Adipocyte (in vitro differentiated cells): ENCODE results near the gene MCU.
A peak's percentile ranks its signal among the peaks of the same experiment; 100 is the strongest.

ENCODE experiments used
- DNase-seq: peaks from one replicate; pipeline ENCODE4 v3.0.0-alpha.2; 2015; ENCODE audit warnings: low read depth
- H3K27me3 ChIP-seq: replicated peaks from 2 replicates; pipeline ENCODE4 v1.7.0; 2013; ENCODE audit warnings: mild to moderate bottlenecking, low read length, moderate library complexity; ENCODE audit not compliant: control insufficient read depth, insufficient read depth
- H3K36me3 ChIP-seq: 2 replicates; pipeline ENCODE4 v1.7.0; 2013; ENCODE audit warnings: low read length, mild to moderate bottlenecking, moderate library complexity; ENCODE audit not compliant: control insufficient read depth, insufficient read depth, severe bottlenecking
- H3K4me1 ChIP-seq: 2 replicates; pipeline ENCODE4 v1.7.0; 2013; ENCODE audit warnings: mild to moderate bottlenecking, low read length, moderate library complexity; ENCODE audit not compliant: control insufficient read depth, insufficient read depth
- H3K4me3 ChIP-seq: 2 replicates; pipeline ENCODE4 v1.7.0; 2013; ENCODE audit warnings: mild to moderate bottlenecking, low read length, moderate library complexity
- H3K9ac ChIP-seq: 2 replicates; pipeline ENCODE4 v1.7.0; 2013; ENCODE audit warnings: mild to moderate bottlenecking, low read length, moderate library complexity
- H3K9me3 ChIP-seq: 2 replicates; pipeline ENCODE4 v1.7.0; 2013; ENCODE audit warnings: mild to moderate bottlenecking, low read length, moderate library complexity; ENCODE audit not compliant: control insufficient read depth

The MCU gene

DNA sequence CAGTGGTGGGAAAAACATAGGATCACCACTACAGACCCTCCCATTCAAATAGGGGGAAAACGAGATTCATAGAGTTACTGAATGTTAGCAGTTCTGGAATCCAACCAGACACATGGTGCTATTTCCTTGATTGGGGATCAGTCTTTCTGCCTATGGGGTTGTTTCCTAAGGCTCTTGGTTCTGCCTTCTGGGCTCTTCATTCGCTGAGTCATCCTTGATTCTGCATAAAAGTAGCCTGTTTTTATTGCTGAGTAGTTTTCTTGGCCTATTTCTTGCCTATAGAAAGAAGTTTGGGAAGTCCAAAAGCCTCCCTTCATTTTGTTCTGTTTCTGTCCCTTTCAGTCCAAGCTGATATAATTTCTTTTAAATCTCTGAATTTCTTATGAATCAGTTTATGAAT, 102.3 kb downstream of the MCU start:
- H3K36me3 ChIP-seq = no peaks in the 10 kb centered on the region
- no peak overlapping the region for H3K9ac ChIP-seq
- no peaks in the 10 kb centered on the region for H3K9me3 ChIP-seq
- H3K4me1 ChIP-seq = no peaks in the 10 kb centered on the region
- H3K4me3 ChIP-seq = no peak overlapping the region
- peak; percentile 27 for DNase-seq
- no peaks in the 10 kb centered on the region for H3K27me3 ChIP-seq

DNA sequence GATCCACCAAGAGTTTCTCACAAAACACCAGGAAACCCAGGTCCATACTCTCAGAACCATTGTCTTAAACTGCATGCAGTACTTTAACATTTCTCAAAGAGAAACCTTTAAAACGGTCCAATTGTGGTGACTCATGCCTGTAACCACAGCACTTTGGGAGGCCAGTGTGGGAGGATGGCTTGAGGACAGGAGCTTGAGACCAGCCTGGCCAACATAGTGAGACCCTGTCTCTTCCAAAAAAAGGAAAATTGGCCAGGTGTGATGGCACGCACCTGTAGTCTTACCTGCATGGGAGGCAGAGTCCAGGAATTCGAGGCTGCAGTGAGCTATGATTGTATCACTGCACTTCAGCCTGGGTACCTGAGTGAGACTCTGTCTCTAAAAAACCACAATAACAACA, 104.1 kb downstream of the MCU start:
- Histone ChIP-seq H3K4me3 (no peak overlapping the region), H3K9ac (no peak overlapping the region), H3K9me3 (no peaks in the 10 kb centered on the region), H3K36me3 (no peaks in the 10 kb centered on the region), H3K4me1 (peaks cover 10% of the 10 kb centered on the region), H3K27me3 (no peaks in the 10 kb centered on the region)
- DNase-seq = peak; percentile 20

DNA sequence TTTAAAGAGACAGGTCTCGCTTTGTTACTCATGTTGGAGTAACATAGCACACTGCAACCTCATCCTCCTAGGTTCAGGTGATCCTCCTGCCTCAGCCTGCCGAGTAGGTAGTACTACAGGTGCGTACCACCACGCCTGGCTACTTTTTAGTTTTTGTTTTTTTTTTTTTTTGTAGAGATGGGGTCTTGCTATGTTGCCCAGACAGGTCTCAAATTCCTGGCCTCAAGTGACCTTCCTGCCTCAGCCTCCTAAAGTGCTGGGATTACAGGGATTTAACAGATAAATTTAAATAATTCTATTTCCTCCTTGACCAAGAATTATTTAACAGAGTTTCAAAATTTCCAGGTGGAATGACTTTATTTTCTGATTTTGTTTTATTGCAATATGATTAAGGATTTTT, 104.6 kb downstream of the MCU start:
- H3K9ac ChIP-seq = no peak overlapping the region
- no peak for DNase-seq

DNA sequence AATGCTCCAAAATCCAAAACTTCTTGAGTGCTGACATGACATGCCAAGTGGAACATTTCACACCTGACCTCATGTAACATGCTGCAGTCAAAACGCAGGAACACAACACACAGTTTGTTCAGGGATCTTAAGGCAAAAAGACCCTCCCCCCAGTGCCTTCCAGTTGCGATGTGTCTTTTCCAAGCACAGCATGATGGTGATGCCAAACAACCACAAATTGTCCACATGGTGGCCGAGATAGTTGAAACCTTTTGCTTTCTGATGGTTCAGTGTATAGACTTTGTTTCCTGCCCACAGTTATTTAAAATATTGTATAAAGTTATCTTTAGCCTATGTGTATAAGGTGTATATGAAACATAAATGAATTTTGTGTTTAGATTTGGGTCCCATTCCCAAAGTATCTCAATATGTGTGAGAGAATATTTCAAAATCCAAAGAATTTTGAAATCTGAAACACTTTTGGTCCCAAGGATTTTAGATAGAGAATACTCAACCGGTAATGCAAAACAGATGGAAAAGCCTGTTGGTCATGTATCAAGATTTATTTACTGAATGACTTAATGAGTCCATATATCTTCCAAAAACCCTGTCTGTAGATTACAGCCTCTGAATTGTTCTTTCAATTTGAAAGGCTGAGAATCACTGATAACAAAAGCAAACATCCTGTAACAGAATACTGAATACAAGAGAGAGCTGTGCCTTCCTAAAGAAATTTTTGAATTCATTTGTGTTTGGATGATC, 108.2 kb downstream of the MCU start:
- peak; percentile 81 for DNase-seq
- H3K36me3 ChIP-seq = no peaks in the 10 kb centered on the region
- no peak overlapping the region for H3K9ac ChIP-seq
- peak overlapping the region; percentile 13 for H3K4me3 ChIP-seq
- H3K27me3 ChIP-seq = no peaks in the 10 kb centered on the region
- no peaks in the 10 kb centered on the region for H3K9me3 ChIP-seq
- H3K4me1 ChIP-seq = peaks cover 21% of the 10 kb centered on the region

More for the DNA sequence above, 104.6 kb downstream of the MCU start:
- Histone ChIP-seq H3K36me3 (no peaks in the 10 kb centered on the region), H3K4me3 (no peak overlapping the region), H3K27me3 (no peaks in the 10 kb centered on the region), H3K4me1 (peaks cover 10% of the 10 kb centered on the region), H3K9me3 (no peaks in the 10 kb centered on the region)

DNA sequence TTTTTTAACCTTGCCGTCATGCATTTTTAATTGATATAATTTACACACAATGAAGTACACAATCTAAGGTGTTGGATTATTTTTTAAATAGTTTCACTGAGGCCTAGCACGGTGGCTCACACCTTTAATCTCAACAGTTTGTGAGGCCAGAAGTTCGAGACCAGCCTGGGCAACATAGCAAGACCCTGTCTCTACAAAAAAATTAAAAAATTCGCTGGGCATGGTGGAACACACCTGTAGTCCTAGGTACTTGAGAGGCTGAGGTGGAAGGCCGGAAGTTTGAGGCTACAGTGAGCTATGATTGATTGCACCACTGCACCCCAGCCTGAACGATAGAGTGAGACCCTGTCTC, 108.8 kb downstream of the MCU start:
- Histone ChIP-seq H3K36me3 (no peaks in the 10 kb centered on the region), H3K9ac (no peak overlapping the region), H3K27me3 (no peaks in the 10 kb centered on the region), H3K4me1 (peaks cover 21% of the 10 kb centered on the region), H3K4me3 (peak overlapping the region; percentile 13), H3K9me3 (no peaks in the 10 kb centered on the region)
- DNase-seq = no peak

DNA sequence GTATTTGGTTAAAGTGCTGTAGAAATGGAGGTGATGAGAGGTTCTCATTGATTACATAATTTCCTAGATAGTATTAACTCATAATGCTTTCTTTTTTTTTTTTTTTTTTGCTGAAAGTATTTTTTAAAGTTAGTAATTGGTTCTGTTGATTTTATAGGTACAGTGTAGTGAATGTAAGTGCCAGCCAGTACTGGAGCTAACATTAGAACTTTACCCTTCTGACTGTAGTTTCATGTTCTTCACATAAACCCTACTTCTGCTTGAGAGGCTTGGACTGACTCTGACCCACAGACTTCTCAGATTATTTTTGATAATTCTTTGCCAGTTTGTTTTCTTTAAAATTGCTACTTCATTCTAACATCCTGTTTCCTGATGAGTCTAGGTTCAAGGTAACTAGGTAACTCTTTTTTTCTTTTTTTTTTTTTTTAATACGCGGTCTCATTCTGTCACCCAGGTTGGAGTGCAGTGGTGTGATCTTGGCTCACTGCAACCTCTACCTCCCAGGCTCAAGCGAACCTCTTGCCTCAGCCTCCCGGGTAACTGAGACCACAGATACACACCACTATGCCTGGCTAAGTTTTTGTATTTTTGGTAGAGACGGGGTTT, 109.4 kb downstream of the MCU start:
- H3K9ac ChIP-seq = no peak overlapping the region
- H3K4me3 ChIP-seq = no peak overlapping the region
- peaks cover 21% of the 10 kb centered on the region for H3K4me1 ChIP-seq
- no peaks in the 10 kb centered on the region for H3K36me3 ChIP-seq
- H3K27me3 ChIP-seq = no peaks in the 10 kb centered on the region
- DNase-seq = no peak
- H3K9me3 ChIP-seq = no peaks in the 10 kb centered on the region

DNA sequence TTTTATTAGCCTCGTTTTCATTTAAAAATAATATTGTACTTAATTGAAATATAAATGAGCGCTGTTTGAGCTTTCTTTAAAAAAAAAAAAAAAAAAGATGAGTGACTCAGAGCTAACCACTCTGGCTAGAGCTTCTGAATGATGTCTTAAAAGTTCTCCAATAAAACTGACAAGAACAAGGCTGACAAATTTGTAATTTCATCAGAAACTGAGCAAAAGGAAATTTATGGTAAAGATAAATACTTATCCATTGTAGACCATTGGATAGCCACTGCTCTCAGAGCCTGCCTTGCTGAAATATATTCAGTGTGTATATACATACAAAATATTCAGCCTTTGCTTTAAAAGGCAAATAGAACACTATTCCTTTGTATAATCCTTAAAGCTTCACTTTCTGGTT, 110.4 kb downstream of the MCU start:
- no peak for DNase-seq
- peak overlapping the region; percentile 70 for H3K9ac ChIP-seq
- H3K9me3 ChIP-seq = no peaks in the 10 kb centered on the region
- H3K36me3 ChIP-seq = no peaks in the 10 kb centered on the region
- H3K27me3 ChIP-seq = no peaks in the 10 kb centered on the region
- H3K4me3 ChIP-seq = peak overlapping the region; percentile 79
- peaks cover 21% of the 10 kb centered on the region for H3K4me1 ChIP-seq

DNA sequence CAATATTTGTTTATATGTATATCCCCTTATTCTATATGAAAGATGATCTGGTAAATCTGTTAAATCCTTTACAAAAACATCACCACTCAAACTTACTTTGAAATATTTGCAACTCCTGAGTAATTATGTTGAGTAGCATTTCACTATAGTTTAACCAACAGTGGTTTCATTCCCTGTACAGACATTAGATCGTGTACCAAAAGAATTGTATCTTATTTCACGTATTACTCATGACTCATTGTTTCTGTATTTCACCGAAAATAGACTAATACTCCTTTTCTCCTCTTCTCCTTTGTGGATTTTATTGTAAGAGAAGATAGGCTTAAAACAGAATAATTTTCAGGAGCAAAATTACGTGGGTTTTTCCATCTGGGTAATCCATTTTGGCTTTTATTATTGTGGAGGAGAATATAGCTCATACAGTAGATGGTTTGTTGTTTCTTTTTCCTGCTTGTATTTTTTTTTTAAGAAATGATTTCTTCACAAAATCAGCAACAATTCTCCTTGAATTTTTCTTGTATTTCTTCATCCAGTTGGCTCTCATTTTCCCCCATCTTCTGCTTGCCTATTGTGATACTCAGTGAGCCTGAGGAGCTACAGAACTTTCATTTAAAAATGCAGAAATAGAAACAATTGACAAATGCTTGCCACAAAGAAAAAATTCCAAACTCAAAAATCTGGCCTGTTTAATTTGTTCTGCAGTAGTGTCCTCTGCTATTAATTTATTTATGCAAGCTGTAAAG, 111.0 kb downstream of the MCU start:
- Histone ChIP-seq H3K36me3 (no peaks in the 10 kb centered on the region), H3K4me3 (peak overlapping the region; percentile 79), H3K9ac (peak overlapping the region; percentile 70), H3K4me1 (peaks cover 21% of the 10 kb centered on the region), H3K9me3 (no peaks in the 10 kb centered on the region), H3K27me3 (no peaks in the 10 kb centered on the region)
- peak; percentile 78 for DNase-seq

DNA sequence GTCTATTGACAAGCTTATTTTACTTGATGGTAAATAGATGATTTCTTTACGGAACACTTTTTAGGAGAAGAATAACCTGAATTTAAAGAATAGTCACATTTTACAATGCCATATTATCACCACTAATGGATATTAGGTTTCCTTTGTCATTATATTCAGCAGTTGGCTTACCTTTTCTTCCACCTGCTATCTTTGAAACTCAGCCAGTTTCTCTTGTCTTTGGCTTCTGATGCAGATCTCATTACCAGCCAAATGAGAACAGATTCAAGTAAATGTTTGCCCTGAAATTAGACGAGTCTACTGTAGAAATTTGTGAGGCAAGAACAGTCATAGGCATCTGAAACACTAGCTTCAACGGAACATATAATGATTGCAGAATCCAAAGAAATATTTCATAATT, 116.1 kb downstream of the MCU start:
- Histone ChIP-seq H3K27me3 (no peaks in the 10 kb centered on the region), H3K9me3 (no peaks in the 10 kb centered on the region), H3K4me3 (no peak overlapping the region), H3K4me1 (peaks cover 12% of the 10 kb centered on the region), H3K36me3 (no peaks in the 10 kb centered on the region), H3K9ac (no peak overlapping the region)
- no peak for DNase-seq

DNA sequence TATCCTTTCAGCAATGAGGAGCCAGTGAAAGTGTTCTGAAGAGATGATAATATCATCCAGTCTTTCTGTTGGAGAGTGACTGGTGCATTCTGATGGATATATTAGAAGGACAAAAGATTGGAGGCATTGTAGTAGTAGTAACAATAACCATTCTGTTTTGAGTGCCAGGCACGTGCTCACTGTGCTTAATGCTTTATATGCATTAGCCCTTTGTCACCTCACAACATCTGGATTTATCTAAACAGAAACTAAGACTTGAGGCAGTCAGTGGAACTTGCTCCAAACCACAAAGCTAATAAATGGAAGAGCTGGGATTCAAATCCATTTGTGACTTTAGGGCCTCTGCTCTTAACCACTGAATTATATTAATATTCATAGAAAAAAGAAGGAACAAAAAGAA, 117.1 kb downstream of the MCU start:
- H3K36me3 ChIP-seq = no peaks in the 10 kb centered on the region
- no peak for DNase-seq
- H3K9ac ChIP-seq = no peak overlapping the region
- H3K4me1 ChIP-seq = peaks cover 14% of the 10 kb centered on the region
- no peak overlapping the region for H3K4me3 ChIP-seq
- H3K27me3 ChIP-seq = no peaks in the 10 kb centered on the region
- H3K9me3 ChIP-seq = no peaks in the 10 kb centered on the region

DNA sequence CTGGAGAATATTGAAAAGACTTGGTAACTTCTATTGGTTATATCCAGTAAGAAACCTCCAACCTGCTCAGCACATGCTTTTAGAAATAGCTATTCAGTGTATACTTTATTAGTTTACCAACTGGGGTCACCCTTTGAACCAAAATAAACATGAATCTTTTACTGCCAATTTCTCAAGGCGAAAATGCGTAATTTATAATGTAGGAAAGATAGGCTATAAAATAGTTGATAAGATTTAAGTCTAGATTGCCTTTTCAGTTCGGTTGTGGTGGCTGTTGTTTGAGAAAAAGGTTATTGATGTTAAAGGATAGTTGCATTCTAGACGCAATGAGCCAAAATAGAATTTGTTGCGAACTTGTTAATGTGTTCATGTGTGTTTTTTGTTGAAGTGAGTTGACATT, 119.0 kb downstream of the MCU start:
- Histone ChIP-seq H3K27me3 (no peaks in the 10 kb centered on the region), H3K9me3 (no peaks in the 10 kb centered on the region), H3K9ac (no peak overlapping the region), H3K4me3 (no peak overlapping the region), H3K36me3 (no peaks in the 10 kb centered on the region), H3K4me1 (peaks cover 23% of the 10 kb centered on the region)
- no peak for DNase-seq
